ENCODE data around the gene DIS3. TPM values are rescaled to one million over a fixed set of nuclear protein-coding genes. Genes with fewer than 3 reads are reported as not detected.
"Not testable (repeated sequence)": the region's sequence is repeated elsewhere in the genome, so short reads cannot be mapped to it uniquely, and the experiment has no call there.

The DIS3 gene
- polyA plus RNA-seq, 3 donors, result 6.7 to 11.3 (median 8.4) TPM

GRCh38 chr13:72726726-72727416 is 54.8 kb downstream of the DIS3 start:
- Histone ChIP-seq H3K79me2 (ENCODE audit: insufficient read depth, low read length) (peaks cover 95% of the 10 kb centered on the region), H3K4me3 (replicated peaks in 1 of 3; ENCODE audit: low read depth in 2 of 3, low read length in 3 of 3) (peak overlapping the region; percentile 93 to 97 (median 95)), H2AFZ (ENCODE audit: insufficient read depth, low read depth, low read length, poor library complexity, severe bottlenecking) (peak overlapping the region; percentile 93), H3K27me3 (ENCODE audit: control insufficient read depth in 2 of 2, insufficient read depth in 2 of 2, low read length in 2 of 2) (no peaks in the 10 kb centered on the region), H3K9ac (ENCODE audit: insufficient read depth, low read length, poor library complexity, severe bottlenecking) (peak overlapping the region; percentile 78), H4K20me1 (ENCODE audit: insufficient read depth, low read length) (peaks cover 11% of the 10 kb centered on the region), H3K4me2 (replicated peaks; ENCODE audit: extremely low read depth, low read length, poor library complexity, severe bottlenecking) (peak overlapping the region; percentile 94), H3K36me3 (replicated peaks in 1 of 2; ENCODE audit: control insufficient read depth in 1 of 2, insufficient read depth in 2 of 2, low read length in 2 of 2) (peaks cover 5 to 12% of the 10 kb centered on the region in 2 donors), H3K9me3 (replicated peaks in 1 of 2; ENCODE audit: control insufficient read depth in 1 of 2, insufficient read depth in 1 of 2, low read length in 2 of 2) (no peaks in the 10 kb centered on the region), H3K27ac (ENCODE audit: low read depth in 1 of 2, low read length in 2 of 2) (peak overlapping the region; percentile 63 to 78), H3K4me1 (ENCODE audit: control insufficient read depth in 1 of 2, insufficient read depth in 2 of 2, low read length in 2 of 2) (peaks cover 19 to 39% of the 10 kb centered on the region in 2 donors)
- Mint-ChIP-seq H3K4me3 (peak overlapping the region; percentile 95 to 97), H3K27ac (peak overlapping the region; percentile 78 to 95 (median 89)), H3K27me3 (ENCODE audit: low read depth in 3 of 3) (peaks cover 0 to 2% (median 0%) of the 10 kb centered on the region in 3 donors), H3K9me3 (peaks cover 0 to 3% (median 0%) of the 10 kb centered on the region in 7 donors), H3K4me1 (peaks cover 33% of the 10 kb centered on the region), H3K36me3 (peaks cover 12 to 25% of the 10 kb centered on the region in 2 donors)
- peak; percentile 36 to 46 (median 43) for DNase-seq
- intact Hi-C loops (cut with micrococcal nuclease), result loop anchor here (1.0 to 5.0 kb wide), 2 partner anchors 55 kb away; partner anchors contain the start of genes PIBF1 (in 2 of the 2) and DIS3 (in 1 of the 2)
- no peak for TF ChIP-seq CTCF (IDR thresholded peaks at IDR 0.05)
- under 1% methylated on average over 49 of the region's 49 CpGs for WGBS (ENCODE audit: insufficient coverage)

- Histone ChIP-seq H3K4me1 (ENCODE audit: control insufficient read depth in 1 of 2, insufficient read depth in 2 of 2, low read length in 2 of 2) (peaks cover 19 to 39% of the 10 kb centered on the region in 2 donors), H3K79me2 (ENCODE audit: insufficient read depth, low read length) (peaks cover 95% of the 10 kb centered on the region), H3K27ac (ENCODE audit: low read depth in 1 of 2, low read length in 2 of 2) (peak overlapping the region in 1 of 2 donors; percentile 78), H3K4me3 (replicated peaks in 1 of 3; ENCODE audit: low read depth in 2 of 3, low read length in 3 of 3) (peak overlapping the region in 1 of 3 experiments; percentile 93), H3K36me3 (replicated peaks in 1 of 2; ENCODE audit: control insufficient read depth in 1 of 2, insufficient read depth in 2 of 2, low read length in 2 of 2) (peaks cover 0 to 12% of the 10 kb centered on the region in 2 donors), H4K20me1 (ENCODE audit: insufficient read depth, low read length) (peaks cover 11% of the 10 kb centered on the region), H3K4me2 (replicated peaks; ENCODE audit: extremely low read depth, low read length, poor library complexity, severe bottlenecking) (peak overlapping the region; percentile 94)
- intact Hi-C loops (cut with micrococcal nuclease), result loop anchor here in 1 of 2 donors (5.0 kb wide), 1 partner anchor 56 kb away; the partner anchor contains the start of genes DIS3 and PIBF1
- Mint-ChIP-seq H3K27ac (peak overlapping the region in 4 of 7 donors; percentile 17 to 78 (median 64)), H3K4me3 (peak overlapping the region; percentile 18 to 97), H3K4me1 (peaks cover 31% of the 10 kb centered on the region), H3K36me3 (peaks cover 6 to 23% of the 10 kb centered on the region in 2 donors)
- H3K27me3 ChIP-seq (ENCODE audit: control insufficient read depth in 2 of 2, insufficient read depth in 2 of 2, low read length in 2 of 2); H2AFZ ChIP-seq (ENCODE audit: insufficient read depth, low read depth, low read length, poor library complexity, severe bottlenecking); H3K27me3 Mint-ChIP-seq (ENCODE audit: low read depth in 3 of 3); H3K9me3 Mint-ChIP-seq; H3K9me3 ChIP-seq (replicated peaks in 1 of 2; ENCODE audit: control insufficient read depth in 1 of 2, insufficient read depth in 1 of 2, low read length in 2 of 2); H3K9ac ChIP-seq (ENCODE audit: insufficient read depth, low read length, poor library complexity, severe bottlenecking); DNase-seq: not testable (repeated sequence)
- 93% methylated on average over 5 of the region's 15 CpGs for WGBS (ENCODE audit: insufficient coverage)
Observed at GRCh38 chr13:72726185-72726584, 55.5 kb downstream of the DIS3 start.
